Prostate gland (tissue), 2 donors: Measurements from ENCODE around the gene GCNA. TPM values are rescaled to one million over a fixed set of nuclear protein-coding genes. Genes with fewer than 3 reads are reported as not detected.
"Not testable (repeated sequence)": the region's sequence is repeated elsewhere in the genome, so short reads cannot be mapped to it uniquely, and the experiment has no call there.

ENCODE experiments used
- DNase-seq: peaks from one replicate; pipeline ENCODE4 v3.0.0-alpha.2; 2019; ENCODE audit warnings: low spot score
- H3K27ac ChIP-seq, 2 donors: fragments of 200-600 bp; sonication (generic); 2 replicates each; pipeline ENCODE4 v1.5.1; 2017 to 2019
- H3K27me3 ChIP-seq: fragments of 200-600 bp; sonication (generic); replicated peaks from 2 replicates; pipeline ENCODE4 v1.5.1; 2019; ENCODE audit not compliant: insufficient read depth
- H3K36me3 ChIP-seq, 2 donors: fragments of 200-600 bp; sonication (generic); 1 replicate in 1 of 2; 2 replicates in 1 of 2; pipeline versions ENCODE4 v1.5.1 to v1.8.1; 2017 to 2019
- H3K4me1 ChIP-seq: fragments of 200-600 bp; sonication (generic); replicated peaks from 2 replicates; pipeline ENCODE4 v1.5.1; 2019
- H3K4me3 ChIP-seq, 2 donors: fragments of 200-600 bp; sonication (generic); 2 replicates each; pipeline ENCODE4 v1.5.1; 2017 to 2019
- H3K9me3 ChIP-seq: fragments of 200-600 bp; sonication (generic); 2 replicates; pipeline ENCODE4 v1.5.1; 2017
- POLR2A ChIP-seq: fragments of 450-650 bp; IDR thresholded peaks from one replicate; pipeline ENCODE4 v1.6.1; 2016; ENCODE audit warnings: antibody characterized with exemption, mild to moderate bottlenecking
- POLR2AphosphoS5 ChIP-seq: sonication (generic); formaldehyde crosslinking; IDR thresholded peaks from one replicate; pipeline ENCODE4 v1.6.1; 2017; ENCODE audit warnings: antibody characterized with exemption
- WGBS: methylation state at CpG from one replicate; pipeline ENCODE4 v1.1.5; 2018; 5-methylcytosine and 5-hydroxymethylcytosine counted together
- intact Hi-C: fragments of 100-400 bp; cut with DNase I; formaldehyde crosslinking; loops from one replicate; pipeline ENCODE4 v1.14.2; 2022
- total RNA-seq, 2 donors: library from RNA; depleted of rRNA; stranded (reverse); fragments of >200 nt; gene quantifications; one replicate each; pipeline ENCODE4 v1.1.0, GENCODE V29; 2016
- TF ChIP-seq, protein P1 (sequence below), 4 experiments: fragments of 200-600 bp in 2 of 4; fragments of 450-650 bp in 2 of 4; sonication (generic) in 2 of 4; IDR thresholded peaks; 1 replicate in 3 of 4; 2 replicates in 1 of 4; pipeline ENCODE4 v1.5.1; 2016 to 2019; ENCODE audit warnings: antibody characterized with exemption in 4 of 4, mild to moderate bottlenecking in 2 of 4, moderate library complexity in 2 of 4

The GCNA gene
- total RNA-seq, 2 donors from 2014 or later = 1.4 to 18.0 TPM

- Histone ChIP-seq H3K27ac (no peak overlapping the region), H3K9me3 (no peaks in the 10 kb centered on the region), H3K4me3 (no peak overlapping the region), H3K4me1 (no peaks in the 10 kb centered on the region), H3K27me3 (no peaks in the 10 kb centered on the region), H3K36me3 (no peaks in the 10 kb centered on the region)
- no peak for DNase-seq
- intact Hi-C loops = no loop called here
- TF ChIP-seq POLR2AphosphoS5 (no peak), POLR2A (no peak)
- TF ChIP-seq, protein P1, sequence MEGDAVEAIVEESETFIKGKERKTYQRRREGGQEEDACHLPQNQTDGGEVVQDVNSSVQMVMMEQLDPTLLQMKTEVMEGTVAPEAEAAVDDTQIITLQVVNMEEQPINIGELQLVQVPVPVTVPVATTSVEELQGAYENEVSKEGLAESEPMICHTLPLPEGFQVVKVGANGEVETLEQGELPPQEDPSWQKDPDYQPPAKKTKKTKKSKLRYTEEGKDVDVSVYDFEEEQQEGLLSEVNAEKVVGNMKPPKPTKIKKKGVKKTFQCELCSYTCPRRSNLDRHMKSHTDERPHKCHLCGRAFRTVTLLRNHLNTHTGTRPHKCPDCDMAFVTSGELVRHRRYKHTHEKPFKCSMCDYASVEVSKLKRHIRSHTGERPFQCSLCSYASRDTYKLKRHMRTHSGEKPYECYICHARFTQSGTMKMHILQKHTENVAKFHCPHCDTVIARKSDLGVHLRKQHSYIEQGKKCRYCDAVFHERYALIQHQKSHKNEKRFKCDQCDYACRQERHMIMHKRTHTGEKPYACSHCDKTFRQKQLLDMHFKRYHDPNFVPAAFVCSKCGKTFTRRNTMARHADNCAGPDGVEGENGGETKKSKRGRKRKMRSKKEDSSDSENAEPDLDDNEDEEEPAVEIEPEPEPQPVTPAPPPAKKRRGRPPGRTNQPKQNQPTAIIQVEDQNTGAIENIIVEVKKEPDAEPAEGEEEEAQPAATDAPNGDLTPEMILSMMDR (IDR thresholded peaks at IDR 0.05) = no peak
- 94% methylated on average over 24 of the region's 24 CpGs for WGBS
These were observed 555 bp upstream of the GCNA start for GRCh38 chrX:71577682-71578081.

GRCh38 chrX:71579136-71579989 is 1.1 kb downstream of the GCNA start:
- TF ChIP-seq POLR2AphosphoS5 = no peak
- TF ChIP-seq, protein P1 (IDR thresholded peaks at IDR 0.05) = no peak
- no peak for TF ChIP-seq POLR2A

GRCh38 chrX:71579990-71580380 is 1.7 kb downstream of the GCNA start:
- intact Hi-C loops = no loop called here
- no peak for DNase-seq
- Histone ChIP-seq H3K27ac (no peak overlapping the region), H3K4me3 (no peak overlapping the region), H3K4me1 (no peaks in the 10 kb centered on the region), H3K27me3 (no peaks in the 10 kb centered on the region), H3K36me3 (no peaks in the 10 kb centered on the region), H3K9me3 (no peaks in the 10 kb centered on the region)
- WGBS = 90% methylated on average over 7 of the region's 7 CpGs
- TF ChIP-seq, protein P1 (IDR thresholded peaks at IDR 0.05) = no peak
- TF ChIP-seq POLR2AphosphoS5 = no peak
- TF ChIP-seq POLR2A = no peak

More at GRCh38 chrX:71579136-71579989, 1.1 kb downstream of the GCNA start:
- Histone ChIP-seq H3K36me3 (no peaks in the 10 kb centered on the region), H3K27ac (no peak overlapping the region), H3K4me1 (no peaks in the 10 kb centered on the region), H3K27me3 (no peaks in the 10 kb centered on the region), H3K9me3 (no peaks in the 10 kb centered on the region), H3K4me3 (no peak overlapping the region)
- 96% methylated on average over 26 of the region's 26 CpGs for WGBS
- no peak for DNase-seq
- intact Hi-C loops = no loop called here

DNA sequence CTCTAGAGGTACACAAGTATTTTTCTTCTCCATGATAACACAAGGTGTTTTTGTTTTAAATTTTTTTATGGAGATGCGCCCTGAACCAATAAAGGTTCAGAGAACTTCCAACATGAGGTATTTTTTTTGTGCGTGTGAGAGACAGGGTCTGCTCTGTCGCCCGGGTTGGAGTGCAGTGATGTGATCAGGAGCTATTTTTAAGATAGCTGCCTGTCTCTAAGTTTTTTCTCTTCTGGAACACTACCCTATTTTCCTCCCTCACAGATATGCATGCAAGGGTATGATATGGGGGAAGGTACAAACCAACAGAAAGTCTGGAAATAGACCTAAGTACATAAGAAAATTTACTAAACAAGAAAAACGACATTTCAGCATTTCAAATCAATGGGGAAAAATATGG is 3.0 kb downstream of the GCNA start:
- Histone ChIP-seq H3K4me1 (no peaks in the 10 kb centered on the region), H3K27ac (no peak overlapping the region), H3K9me3 (no peaks in the 10 kb centered on the region), H3K36me3 (no peaks in the 10 kb centered on the region), H3K4me3 (no peak overlapping the region), H3K27me3 (no peaks in the 10 kb centered on the region)
- intact Hi-C loops = no loop called here
- WGBS = 59% methylated on average over 5 of the region's 5 CpGs
- TF ChIP-seq POLR2AphosphoS5 (no peak), POLR2A (no peak)
- TF ChIP-seq, protein P1 (IDR thresholded peaks at IDR 0.05) = no peak
- no peak for DNase-seq

GRCh38 chrX:71586929-71587328 is 8.7 kb downstream of the GCNA start:
- Histone ChIP-seq H3K4me1 (no peaks in the 10 kb centered on the region), H3K36me3 (no peaks in the 10 kb centered on the region), H3K27me3 (no peaks in the 10 kb centered on the region), H3K9me3 (no peaks in the 10 kb centered on the region), H3K4me3 (no peak overlapping the region), H3K27ac (no peak overlapping the region)
- TF ChIP-seq POLR2AphosphoS5 = no peak
- TF ChIP-seq, protein P1 (IDR thresholded peaks at IDR 0.05) = no peak
- no peak for TF ChIP-seq POLR2A
- intact Hi-C loops = no loop called here
- no peak for DNase-seq
- 81% methylated on average over 2 of the region's 2 CpGs for WGBS

DNA sequence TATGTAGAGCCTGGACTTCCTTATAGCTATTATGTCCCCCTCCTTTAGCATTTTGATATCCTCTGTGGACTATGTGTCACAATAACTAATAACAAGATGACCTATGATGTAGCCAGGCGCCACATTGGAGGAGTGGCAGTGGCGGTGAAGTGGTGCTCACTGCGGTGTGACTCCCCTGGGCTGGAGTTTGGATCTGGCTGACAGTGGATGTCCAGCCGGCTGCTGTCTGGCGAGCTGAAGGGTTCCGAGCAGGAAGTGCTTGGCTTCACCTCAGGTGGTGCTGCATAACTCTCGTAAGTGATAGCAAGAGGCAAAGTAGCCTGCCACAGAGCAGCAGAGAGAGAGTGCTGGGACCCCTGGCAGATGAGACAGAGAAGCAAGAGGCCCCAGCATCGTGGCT is 15.0 kb downstream of the GCNA start:
- intact Hi-C loops, H3K27me3 ChIP-seq, H3K9me3 ChIP-seq, H3K4me1 ChIP-seq, DNase-seq, H3K4me3 ChIP-seq, H3K36me3 ChIP-seq, H3K27ac ChIP-seq: not testable (repeated sequence)
- WGBS = 100% methylated on average over 2 of the region's 8 CpGs
